GM19328 (cell line): ENCODE results near the gene BLOC1S3.

Experiments used
- ATAC-seq: cut with Tn5 transposase; IDR thresholded peaks from one replicate; pipeline ENCODE4 v1.9.1; 2021; ENCODE audit warnings: mild to moderate bottlenecking, moderate library complexity; ENCODE audit not compliant: unreplicated experiment

Gene BLOC1S3

DNA sequence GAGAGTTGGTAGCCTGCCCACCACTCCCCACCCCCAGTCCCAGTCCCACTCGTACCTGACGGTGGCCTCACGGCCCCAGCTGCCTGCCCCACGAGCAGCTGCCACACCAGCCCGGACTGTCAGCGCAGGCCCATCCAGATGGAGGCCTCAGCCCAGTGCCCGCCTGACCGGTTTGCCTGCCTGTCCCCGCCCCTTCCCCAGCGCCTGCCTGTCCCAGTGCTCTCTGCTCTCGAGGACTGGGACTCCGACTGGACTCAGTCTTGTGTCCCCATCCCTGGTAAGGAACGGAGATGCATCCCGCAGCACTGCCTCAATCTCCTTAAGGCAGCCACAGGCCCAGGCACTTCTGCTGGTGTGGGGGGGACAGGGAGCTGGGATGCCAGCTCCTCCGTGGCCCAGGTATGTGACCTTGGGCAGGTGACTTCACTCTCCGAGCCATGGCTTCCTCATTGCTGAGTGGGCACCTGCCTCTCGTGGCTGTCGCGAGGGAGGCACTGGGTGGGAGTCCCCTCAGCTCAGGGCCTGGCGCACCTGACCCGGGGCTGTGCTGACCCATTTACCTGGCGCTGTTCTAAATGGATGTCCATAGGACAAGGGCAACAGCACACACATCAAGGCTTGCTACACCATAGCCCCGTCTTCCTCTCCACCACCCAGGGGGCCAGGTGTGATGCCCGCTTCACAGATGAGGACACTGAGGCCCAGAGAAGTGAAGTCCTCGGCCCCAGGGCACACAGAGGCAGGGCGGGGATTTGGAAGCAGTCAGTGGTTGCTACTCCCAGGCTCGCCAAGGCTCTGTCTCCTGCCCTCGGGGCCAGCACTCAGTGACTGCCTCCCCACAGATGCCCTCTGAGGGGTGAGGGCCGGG is 17.5 kb upstream of the BLOC1S3 start, which contains the start of gene NKPD1:
NKPD1 (minus strand) TSS at position 113 of the 868 bp plus-strand sequence. CDS start 832 bp downstream, outside the sequence.
- ATAC-seq, result no peak

DNA sequence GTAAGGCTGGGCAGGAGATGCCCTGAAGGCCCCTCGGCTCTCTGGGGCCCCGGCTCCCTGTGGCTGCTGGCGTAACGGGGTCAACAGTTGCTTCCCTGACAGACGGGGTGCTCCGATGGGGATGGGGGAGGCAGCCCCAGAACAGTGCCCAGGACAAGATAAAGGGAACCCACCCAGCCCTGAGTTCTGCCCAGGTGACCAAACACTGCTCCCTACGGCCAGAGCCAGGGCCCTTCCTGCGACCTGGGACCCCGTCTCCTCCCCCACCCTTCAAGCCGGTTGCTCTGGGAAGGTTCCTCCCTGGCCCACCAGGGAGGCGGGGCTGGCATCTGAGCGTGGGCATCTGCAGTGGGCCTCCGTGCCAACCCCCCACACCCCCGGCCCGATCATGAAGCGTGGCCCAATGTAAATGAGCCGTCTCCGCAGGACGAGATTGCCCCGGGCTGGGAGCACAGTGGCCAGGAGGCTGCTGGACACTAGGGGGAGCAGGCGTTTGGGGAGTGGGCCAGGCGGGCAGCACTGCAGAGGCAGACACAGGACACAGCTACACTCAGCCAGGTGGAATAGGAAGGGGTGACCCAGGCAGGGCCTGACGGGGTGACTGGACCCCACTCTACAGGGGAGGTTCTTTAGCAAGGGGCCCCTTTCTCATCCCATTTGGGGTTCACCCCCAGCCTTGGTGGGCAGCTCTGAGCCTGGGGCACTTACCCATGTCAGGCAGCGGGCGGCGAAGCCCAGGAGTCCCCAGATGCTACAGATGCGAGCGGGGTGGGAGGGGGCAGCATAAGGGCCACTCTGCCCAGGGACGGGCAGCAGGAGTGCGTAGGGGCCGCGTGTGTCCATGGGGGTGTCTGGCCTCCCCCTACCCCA is 16.6 kb upstream of the BLOC1S3 start:
- ATAC-seq, result no peak

DNA sequence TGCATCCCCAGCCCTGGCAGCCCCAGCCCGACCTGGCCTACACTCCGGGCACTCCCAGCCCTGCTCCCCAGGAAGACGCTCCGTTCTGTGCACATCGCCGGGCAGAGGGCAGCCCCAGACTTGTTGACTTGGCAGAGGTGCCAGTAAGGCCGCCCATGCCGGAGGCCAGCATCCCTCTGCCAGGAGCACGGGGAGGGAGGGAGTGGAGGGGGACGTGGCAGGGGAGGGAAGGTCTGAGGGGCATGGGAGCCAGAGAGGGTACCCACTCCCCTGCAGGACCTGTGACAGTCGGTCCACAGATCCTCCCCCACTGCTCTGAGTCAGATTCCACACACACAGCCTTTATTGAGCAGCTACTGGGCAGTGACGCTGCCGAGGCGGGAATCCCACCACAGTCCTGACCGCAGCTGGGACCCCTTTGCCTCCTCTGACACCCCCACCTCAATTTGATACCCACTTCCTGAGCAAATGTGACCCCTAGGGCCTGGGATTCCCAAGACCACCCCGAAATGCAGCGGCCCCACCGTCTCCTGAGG is 15.9 kb upstream of the BLOC1S3 start:
- no peak for ATAC-seq

DNA sequence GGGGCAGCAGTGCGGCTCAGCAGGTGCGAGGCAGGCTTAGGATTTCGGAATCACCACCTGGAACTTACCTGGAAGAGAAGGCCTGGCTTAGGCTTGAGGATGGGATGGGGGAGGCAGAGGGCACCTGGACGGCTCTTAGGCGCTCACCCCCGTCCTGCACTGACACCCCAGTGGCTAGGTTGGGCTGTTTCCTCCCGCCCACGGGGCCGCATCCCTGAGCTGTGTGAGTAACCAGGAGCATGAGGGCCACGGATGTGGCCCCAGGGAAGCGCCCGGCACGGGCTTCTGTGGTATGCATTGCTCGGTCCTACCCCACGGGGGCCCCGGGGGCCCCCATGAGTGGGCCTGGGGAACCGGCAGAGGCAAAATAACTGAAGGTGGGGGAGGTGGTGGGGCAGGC is 15.4 kb upstream of the BLOC1S3 start:
- no peak for ATAC-seq

DNA sequence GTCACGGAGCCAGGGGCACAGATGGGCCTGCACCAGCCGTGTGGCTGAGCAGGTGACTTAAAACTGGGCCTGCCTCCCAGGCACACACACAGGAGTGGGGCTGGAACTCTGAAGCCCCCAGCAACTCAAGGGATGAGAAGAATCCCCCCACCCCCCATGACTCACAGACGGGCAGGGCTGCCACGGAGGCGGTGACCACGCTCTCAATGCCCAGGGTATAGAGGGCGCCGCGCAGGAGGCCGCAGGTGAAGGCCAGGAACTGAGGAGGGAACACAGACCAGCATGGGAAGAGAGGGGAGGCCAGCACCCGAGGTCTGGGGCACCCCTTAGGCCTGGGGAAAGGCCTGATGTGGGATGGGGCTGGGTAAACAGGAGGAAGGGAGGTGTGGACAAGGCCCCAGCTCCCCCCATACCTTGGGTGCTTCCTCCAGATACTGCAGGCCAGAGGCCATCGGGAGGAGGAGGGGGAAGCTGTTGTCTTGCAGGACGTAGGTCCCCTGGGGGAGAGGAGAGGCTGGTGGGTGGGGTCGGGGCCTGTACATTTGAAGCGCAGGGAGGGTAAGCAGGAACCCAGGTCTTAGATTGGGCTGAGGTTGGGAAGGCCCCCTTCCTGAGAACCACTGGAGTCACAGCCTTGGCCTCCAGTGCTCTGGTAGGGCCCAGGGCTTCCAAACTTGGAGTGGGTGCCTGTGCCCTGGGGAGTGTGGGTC is 14.7 kb upstream of the BLOC1S3 start:
- no peak for ATAC-seq

DNA sequence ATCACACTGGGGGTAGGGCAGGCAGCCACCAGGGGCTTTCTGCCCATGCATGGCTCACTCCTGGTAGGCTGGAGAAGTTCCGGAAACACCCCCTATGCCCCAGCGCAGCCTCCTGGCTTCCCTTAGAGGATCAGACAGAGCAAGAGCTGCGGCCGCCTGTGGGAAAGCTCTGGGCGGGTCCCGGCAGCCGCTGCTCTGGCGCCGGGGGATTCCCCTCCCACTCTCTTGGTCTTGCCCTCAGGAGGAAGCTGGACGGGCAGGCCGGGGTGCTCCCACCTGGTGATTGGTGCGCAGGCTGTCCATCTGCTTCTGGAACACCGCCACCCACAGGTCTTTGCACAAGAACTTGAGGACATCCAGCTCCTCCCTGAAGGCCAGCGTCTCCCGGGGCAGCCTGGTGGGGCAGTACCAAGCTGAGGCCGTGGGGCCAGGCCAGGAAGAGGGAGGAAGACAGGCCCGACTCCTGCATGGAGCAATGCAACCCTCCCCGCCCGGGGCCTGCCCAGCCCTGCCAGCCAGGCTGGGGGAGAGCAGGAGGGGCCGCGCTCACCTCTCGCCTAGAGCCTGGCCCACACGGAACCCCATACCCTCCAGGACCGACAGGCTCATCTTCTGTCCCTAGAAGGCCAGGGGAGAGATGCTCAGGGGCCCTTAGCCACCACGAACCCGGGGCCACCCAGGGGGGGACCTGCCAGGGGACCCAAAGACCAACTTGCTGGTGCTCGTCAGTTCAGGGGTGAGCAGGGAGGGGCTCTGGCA is 13.8 kb upstream of the BLOC1S3 start:
- peak; percentile 67 for ATAC-seq

- no peak for ATAC-seq
Measured at GRCh38 chr19:45166723-45167252, 11.8 kb upstream of the BLOC1S3 start.

DNA sequence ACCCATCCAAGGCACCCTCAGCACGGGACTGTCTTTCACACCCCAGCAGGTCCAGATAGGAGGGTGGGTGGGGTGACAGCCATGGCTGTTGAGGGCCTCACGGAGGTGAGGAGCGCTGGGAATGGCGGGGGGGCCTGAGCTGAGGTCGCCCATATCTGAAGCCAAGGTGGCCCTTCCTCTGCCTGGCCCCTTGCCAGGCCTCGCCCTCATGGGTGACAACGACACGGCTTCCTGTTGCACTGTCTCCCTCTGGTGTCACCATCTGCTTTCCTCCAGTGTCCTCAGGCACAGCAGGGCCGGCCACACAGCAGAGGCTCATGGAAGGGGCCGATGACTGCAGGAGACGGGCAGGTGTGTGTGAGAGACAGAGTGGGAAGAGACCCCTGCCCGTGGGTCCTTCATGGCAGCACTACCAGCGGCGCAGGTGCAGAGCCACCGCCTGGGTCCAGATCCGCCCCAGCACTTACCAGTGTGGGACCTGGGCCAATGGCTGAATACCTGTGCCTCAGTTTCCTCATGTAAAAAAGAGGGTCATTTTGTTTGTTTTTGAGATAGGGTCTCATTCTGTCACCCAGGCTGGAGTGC is 9.7 kb upstream of the BLOC1S3 start:
- ATAC-seq, result no peak

- ATAC-seq, result no peak
Measured at GRCh38 chr19:45169602-45170001, 9.0 kb upstream of the BLOC1S3 start.

GRCh38 chr19:45170146-45171106 is 8.2 kb upstream of the BLOC1S3 start:
- ATAC-seq, result no peak

- ATAC-seq, result no peak
Measured at GRCh38 chr19:45171211-45171623, 7.4 kb upstream of the BLOC1S3 start.

GRCh38 chr19:45172173-45172572 is 6.4 kb upstream of the BLOC1S3 start:
- ATAC-seq, result no peak

- ATAC-seq, result no peak
Measured at GRCh38 chr19:45172611-45173208, 5.9 kb upstream of the BLOC1S3 start.

DNA sequence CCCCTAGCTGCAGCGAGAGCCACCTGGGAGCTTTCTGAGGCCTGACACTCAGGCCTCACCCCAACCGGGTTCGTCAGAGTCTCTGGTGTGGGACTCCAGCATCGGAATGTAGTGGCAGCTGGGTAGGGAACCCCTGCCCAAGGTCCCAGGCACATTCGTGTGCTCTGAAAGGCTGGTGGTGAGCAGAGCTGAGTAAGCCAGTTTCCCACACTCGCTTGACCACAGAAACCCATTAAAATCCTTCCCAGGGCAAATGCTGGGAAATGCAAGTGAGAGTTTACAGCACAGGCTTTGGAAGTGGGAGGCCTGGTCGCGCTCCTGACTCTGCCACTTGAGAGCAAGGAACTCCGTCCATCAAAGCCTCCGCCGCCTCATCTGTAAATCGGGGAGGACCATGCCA is 4.8 kb upstream of the BLOC1S3 start:
- no peak for ATAC-seq

DNA sequence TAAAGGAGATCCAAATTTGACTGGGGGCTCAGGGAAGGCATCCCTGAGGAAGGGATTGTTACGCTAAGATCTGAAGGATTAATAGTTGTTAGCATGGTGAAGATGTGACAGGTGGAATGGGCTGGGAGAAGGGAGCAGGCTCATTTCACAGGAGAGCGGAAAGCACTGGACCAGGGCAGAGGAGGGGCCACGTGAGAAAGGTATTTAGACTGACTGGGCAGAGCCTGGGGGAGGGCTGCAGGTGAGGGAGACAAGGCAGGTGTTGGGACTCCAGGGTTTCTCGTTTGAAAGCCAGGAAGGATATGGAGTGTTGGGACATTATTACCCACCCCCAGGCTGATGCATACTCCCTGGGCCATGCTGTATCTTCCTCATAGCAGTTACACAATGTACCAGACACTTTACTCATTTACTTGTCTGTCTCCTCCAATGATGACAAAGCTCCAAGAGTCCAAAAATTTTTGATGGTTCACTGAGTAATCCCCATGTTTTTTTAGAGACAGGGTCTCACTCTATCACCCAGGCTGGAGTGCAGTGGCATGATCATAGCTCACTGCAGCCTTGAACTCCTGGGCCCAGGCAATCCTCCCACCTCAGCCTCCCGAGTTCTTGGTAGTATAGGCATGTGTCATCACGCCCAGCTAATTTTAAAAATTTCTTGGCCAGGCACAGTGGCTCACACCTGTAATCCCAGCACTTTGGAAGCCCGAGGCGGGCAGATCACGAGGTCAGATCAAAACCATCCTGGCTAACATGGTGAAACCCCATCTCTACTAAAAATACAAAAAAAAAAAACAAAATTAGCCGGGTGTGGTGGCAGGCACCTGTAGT is 2.9 kb upstream of the BLOC1S3 start:
- ATAC-seq, result no peak

GRCh38 chr19:45177817-45178261 is 745 bp upstream of the BLOC1S3 start, which contains the start of gene TRAPPC6A:
TSS of gene TRAPPC6A (minus strand) at chr19:45178237. CDS start at chr19:45178218, 19 bp downstream.
- ATAC-seq, result no peak
